H1 (cell line): ENCODE data around the gene FAM114A2. TPM values are rescaled to one million over a fixed set of nuclear protein-coding genes. Genes with fewer than 3 reads are reported as not detected.

Experiments
- CTCF ChIA-PET: fragments of 300-600 bp; sonication (Branson Sonifier 250); formaldehyde crosslinking; loops from one replicate; lab custom pipeline; 2021; ENCODE audit not compliant: partially characterized antibody; lab: Charles Lee
- POLR2A ChIA-PET: fragments of 300-600 bp; sonication (Branson Sonifier 250); formaldehyde crosslinking; loops from one replicate; lab custom pipeline; 2021; ENCODE audit warnings: inconsistent platforms; ENCODE audit not compliant: partially characterized antibody; lab: Charles Lee
- DNase-seq, 2 experiments: peaks; one replicate each; pipeline versions ENCODE4 v3.0.0 to v3.0.0-alpha.2; 2010 to 2022; ENCODE audit warnings: low spot score in 2 of 2, low read depth in 1 of 2, mixed read lengths in 1 of 2
- FAIRE-seq: peaks from 2 replicates; lab custom pipeline; 2011; peaks lifted over from hg19 to GRCh38; lab: Jason Lieb, UNC
- H2AFZ ChIP-seq: 2 replicates; pipeline ENCODE4 v1.8.1; 2012; ENCODE audit warnings: low read length, inconsistent platforms
- H2AK5ac ChIP-seq: 2 replicates; pipeline ENCODE4 v1.6.1; 2013; ENCODE audit warnings: low read depth, low read length
- H2BK120ac ChIP-seq: replicated peaks from 2 replicates; pipeline ENCODE3; 2013; ENCODE audit warnings: low read depth, low read length, inconsistent platforms
- H2BK12ac ChIP-seq: 2 replicates; pipeline ENCODE4 v1.6.1; 2013; ENCODE audit warnings: low read depth, low read length
- H2BK15ac ChIP-seq: 2 replicates; pipeline ENCODE4 v1.6.1; 2013; ENCODE audit warnings: low read length
- H2BK20ac ChIP-seq: 2 replicates; pipeline ENCODE4 v1.6.1; 2013; ENCODE audit warnings: low read length
- H2BK5ac ChIP-seq: 2 replicates; pipeline ENCODE4 v1.6.1; 2013; ENCODE audit warnings: low read depth, low read length
- H3K14ac ChIP-seq: 2 replicates; pipeline ENCODE4 v1.6.1; 2013; ENCODE audit warnings: inconsistent platforms; ENCODE audit not compliant: insufficient read length
- H3K18ac ChIP-seq: 2 replicates; pipeline ENCODE4 v1.6.1; 2013; ENCODE audit warnings: low read length; ENCODE audit errors: extremely low read depth
- H3K23ac ChIP-seq: 2 replicates; pipeline ENCODE4 v1.6.1; 2013; ENCODE audit warnings: inconsistent platforms; ENCODE audit not compliant: insufficient read length
- H3K23me2 ChIP-seq: 2 replicates; pipeline ENCODE4 v1.6.1; 2013; ENCODE audit warnings: low read depth, low read length
- H3K27ac ChIP-seq: 2 replicates; pipeline ENCODE4 v1.6.1; 2011; ENCODE audit warnings: low read depth, low read length, inconsistent platforms
- H3K27me3 ChIP-seq, 4 experiments: replicated peaks in 1 of 4; 1 replicate in 1 of 4; 2 replicates in 3 of 4; pipeline versions ENCODE4 v1.6.1 to v1.8.1; 2011 to 2013; ENCODE audit warnings: low read length in 3 of 4, mild to moderate bottlenecking in 3 of 4, inconsistent platforms in 2 of 4, mixed read lengths in 2 of 4, moderate library complexity in 1 of 4; ENCODE audit not compliant: control insufficient read depth in 3 of 4, insufficient read depth in 3 of 4; ENCODE audit errors: extremely low read depth in 1 of 4
- H3K36me3 ChIP-seq, 4 experiments: 2 replicates each; pipeline versions ENCODE4 v1.6.1 to v1.8.1; 2011 to 2013; ENCODE audit warnings: mild to moderate bottlenecking in 4 of 4, low read length in 3 of 4, moderate library complexity in 2 of 4, control low read depth in 1 of 4, inconsistent platforms in 1 of 4; ENCODE audit not compliant: insufficient read depth in 4 of 4, control insufficient read depth in 2 of 4
- H3K4ac ChIP-seq: replicated peaks from 2 replicates; pipeline ENCODE3; 2013; ENCODE audit warnings: low read length, low read depth, mixed read lengths, inconsistent platforms; ENCODE audit not compliant: insufficient read length
- H3K4me1 ChIP-seq, 4 experiments: replicated peaks in 1 of 4; 1 replicate in 1 of 4; 2 replicates in 3 of 4; pipeline versions ENCODE4 v1.6.1 to v1.8.1; 2011 to 2013; ENCODE audit warnings: low read length in 3 of 4, inconsistent platforms in 2 of 4, mixed read lengths in 1 of 4; ENCODE audit not compliant: insufficient read depth in 4 of 4, control insufficient read depth in 3 of 4
- H3K4me2 ChIP-seq, 2 experiments: 2 replicates each; pipeline versions ENCODE4 v1.6.1 to v1.8.1; 2011 to 2013; ENCODE audit warnings: low read depth in 2 of 2, low read length in 2 of 2, control low read depth in 1 of 2, inconsistent platforms in 1 of 2, mild to moderate bottlenecking in 1 of 2; ENCODE audit not compliant: insufficient read depth in 1 of 2
- H3K4me3 ChIP-seq, 4 experiments: fragments of 200-600, 300-600 bp in 1 of 4; sonication (generic), shearing (Covaris generic), sonication (Bioruptor Twin) in 1 of 4; 2 replicates each; pipeline versions ENCODE4 v1.5.1 to v1.8.1; 2011 to 2016; ENCODE audit warnings: low read length in 4 of 4, low read depth in 3 of 4, control low read depth in 2 of 4, inconsistent platforms in 2 of 4, mild to moderate bottlenecking in 2 of 4, mixed read lengths in 1 of 4, moderate library complexity in 1 of 4; ENCODE audit not compliant: insufficient read depth in 2 of 4; ENCODE audit errors: extremely low read depth in 1 of 4
- H3K56ac ChIP-seq: replicated peaks from 2 replicates; pipeline ENCODE3; 2013; ENCODE audit warnings: low read depth, mild to moderate bottlenecking, mixed read lengths, low read length, inconsistent platforms; ENCODE audit not compliant: insufficient read length
- H3K79me1 ChIP-seq: 2 replicates; pipeline ENCODE4 v1.6.1; 2013; ENCODE audit warnings: low read depth, low read length, control low read depth
- H3K79me2 ChIP-seq, 2 experiments: 2 replicates each; pipeline versions ENCODE4 v1.6.1 to v1.8.1; 2012 to 2013; ENCODE audit warnings: low read length in 2 of 2, mild to moderate bottlenecking in 2 of 2, inconsistent platforms in 1 of 2; ENCODE audit not compliant: insufficient read depth in 2 of 2, control insufficient read depth in 1 of 2
- H3K9ac ChIP-seq, 4 experiments: replicated peaks in 1 of 4; 1 replicate in 1 of 4; 2 replicates in 3 of 4; pipeline versions ENCODE4 v1.6.1 to v1.8.1; 2011 to 2013; ENCODE audit warnings: low read depth in 3 of 4, low read length in 3 of 4, control low read depth in 2 of 4, mild to moderate bottlenecking in 2 of 4, moderate library complexity in 2 of 4, inconsistent platforms in 1 of 4; ENCODE audit errors: extremely low read depth in 1 of 4
- H3K9me3 ChIP-seq, 2 experiments: 2 replicates each; pipeline versions ENCODE4 v1.6.1 to v1.8.1; 2012 to 2013; ENCODE audit warnings: mild to moderate bottlenecking in 2 of 2, moderate library complexity in 2 of 2, control low read depth in 1 of 2, inconsistent platforms in 1 of 2, low read depth in 1 of 2, low read length in 1 of 2, mixed read lengths in 1 of 2; ENCODE audit not compliant: insufficient read depth in 2 of 2
- H4K20me1 ChIP-seq, 2 experiments: replicated peaks in 1 of 2; 2 replicates each; pipeline versions ENCODE3 to v1.8.1; 2011 to 2013; ENCODE audit warnings: inconsistent platforms in 2 of 2, low read length in 2 of 2, mild to moderate bottlenecking in 1 of 2; ENCODE audit not compliant: insufficient read depth in 2 of 2, control insufficient read depth in 1 of 2
- H4K5ac ChIP-seq: 2 replicates; pipeline ENCODE4 v1.6.1; 2013; ENCODE audit warnings: low read length, low read depth, mixed read lengths, inconsistent platforms; ENCODE audit not compliant: insufficient read length
- H4K8ac ChIP-seq: 2 replicates; pipeline ENCODE4 v1.8.0; 2013; ENCODE audit warnings: mild to moderate bottlenecking, moderate library complexity, low read length, inconsistent platforms; ENCODE audit not compliant: insufficient read depth; ENCODE audit errors: extremely low read depth
- H4K91ac ChIP-seq: replicated peaks from 2 replicates; pipeline ENCODE3; 2013; ENCODE audit warnings: low read length, mixed read lengths, inconsistent platforms; ENCODE audit not compliant: insufficient read length
- BCL11A ChIP-seq, 2 experiments: IDR thresholded peaks; one replicate each; pipeline ENCODE4 v1.6.1; 2011; ENCODE audit warnings: low read depth in 2 of 2, low read length in 2 of 2, mild to moderate bottlenecking in 2 of 2
- CBX8 ChIP-seq: fragments of 300-800, 300-1000 bp; sonication (generic); IDR thresholded peaks from 2 replicates; pipeline ENCODE4 v1.7.1; 2016; ENCODE audit warnings: low read depth, low read length, borderline replicate concordance
- CREB1 ChIP-seq: IDR thresholded peaks from 2 replicates; pipeline ENCODE4 v1.6.1; 2012; ENCODE audit warnings: inconsistent platforms
- EGR1 ChIP-seq: IDR thresholded peaks from 2 replicates; pipeline ENCODE4 v1.6.1; 2011; ENCODE audit warnings: low read depth, low read length, borderline replicate concordance
- EZH2 ChIP-seq: fragments of 200-600 bp; sonication (generic); IDR thresholded peaks from 2 replicates; pipeline ENCODE4 v1.7.1; 2012; ENCODE audit warnings: low read depth, mild to moderate bottlenecking, moderate library complexity, low read length, inconsistent platforms; ENCODE audit not compliant: severe bottlenecking
- KDM1A ChIP-seq: fragments of 200-600, 300-600 bp; sonication (generic); IDR thresholded peaks from 2 replicates; pipeline ENCODE4 v1.7.1; 2016; ENCODE audit warnings: mild to moderate bottlenecking, low read length, borderline replicate concordance
- KDM4A ChIP-seq: IDR thresholded peaks from one replicate; pipeline ENCODE4 v1.7.1; 2012; ENCODE audit warnings: low read depth, mild to moderate bottlenecking, moderate library complexity, low read length, inconsistent platforms; ENCODE audit not compliant: severe bottlenecking
- KDM5A ChIP-seq: fragments of 200-600 bp; IDR thresholded peaks from 2 replicates; pipeline ENCODE4 v1.7.1; 2012; ENCODE audit warnings: mild to moderate bottlenecking, low read length, inconsistent platforms, mixed read lengths
- POLR2A ChIP-seq, 2 experiments: IDR thresholded peaks; 1 replicate in 1 of 2; 2 replicates in 1 of 2; pipeline ENCODE4 v1.6.1; 2011; ENCODE audit warnings: low read depth in 2 of 2, low read length in 2 of 2, mild to moderate bottlenecking in 2 of 2; ENCODE audit errors: control extremely low read depth in 1 of 2
- POLR2AphosphoS5 ChIP-seq: IDR thresholded peaks from 2 replicates; pipeline ENCODE4 v1.6.1; 2011; ENCODE audit warnings: low read depth, low read length
- SIRT6 ChIP-seq: IDR thresholded peaks from one replicate; pipeline ENCODE4 v1.7.1; 2012; ENCODE audit warnings: low read length, inconsistent platforms
- SIX5 ChIP-seq: IDR thresholded peaks from 2 replicates; pipeline ENCODE4 v1.6.1; 2011; ENCODE audit warnings: mild to moderate bottlenecking, low read depth, low read length
- SP1 ChIP-seq: IDR thresholded peaks from 2 replicates; pipeline ENCODE4 v1.6.1; 2011; ENCODE audit warnings: low read depth, low read length
- SP2 ChIP-seq: IDR thresholded peaks from 2 replicates; pipeline ENCODE4 v1.6.1; 2012; ENCODE audit warnings: mild to moderate bottlenecking, low read length, inconsistent platforms
- TCF12 ChIP-seq: IDR thresholded peaks from 2 replicates; pipeline ENCODE4 v1.6.1; 2011; ENCODE audit warnings: low read depth, mild to moderate bottlenecking, low read length
- WGBS, 2 experiments: shearing (Covaris generic) in 1 of 2; methylation state at CpG; one replicate each; pipeline versions ENCODE4 v1.1.6 to v1.1.7; 2013 to 2015; ENCODE audit warnings: low lambda C conversion rate in 2 of 2, mixed read lengths in 2 of 2, inconsistent platforms in 1 of 2, low coverage in 1 of 2, missing lambda C conversion rate in 1 of 2; ENCODE audit not compliant: insufficient replicate concordance in 2 of 2, insufficient coverage in 1 of 2, insufficient read length in 1 of 2; ENCODE audit errors: extremely low coverage in 1 of 2, missing lambda C conversion rate in 1 of 2; 5-methylcytosine and 5-hydroxymethylcytosine counted together
- polyA plus RNA-seq, 7 experiments: library from polyadenylated mRNA; depleted of rRNA in 3 of 7; stranded (reverse) in 5 of 7; unstranded in 2 of 7; fragments of >200 nt in 5 of 7; fragments of 200-250 nt in 2 of 7; gene quantifications; 1 replicate in 5 of 7; 2 replicates in 1 of 7; 4 replicates in 1 of 7; pipeline versions ENCODE4 v1.2.1 to v1.2.3, GENCODE V29; 2011 to 2013; ENCODE audit warnings: missing spikeins in 2 of 7, mixed read lengths in 2 of 7
- total RNA-seq: library from RNA; stranded (reverse); fragmentation: NEBNext Ultra II Directional; extraction: Animal tissue kit (Norgen Biotek cat#: 25700); gene quantifications from 2 replicates; pipeline ENCODE4 v1.2.1, GENCODE V29; 2021

Gene FAM114A2
- total and polyA plus RNA-seq, 2 of the 8 experiments (the other 6 are each of a cell fraction or from before 2014, with no cell fraction given): 3.8 to 9.2 TPM

DNA sequence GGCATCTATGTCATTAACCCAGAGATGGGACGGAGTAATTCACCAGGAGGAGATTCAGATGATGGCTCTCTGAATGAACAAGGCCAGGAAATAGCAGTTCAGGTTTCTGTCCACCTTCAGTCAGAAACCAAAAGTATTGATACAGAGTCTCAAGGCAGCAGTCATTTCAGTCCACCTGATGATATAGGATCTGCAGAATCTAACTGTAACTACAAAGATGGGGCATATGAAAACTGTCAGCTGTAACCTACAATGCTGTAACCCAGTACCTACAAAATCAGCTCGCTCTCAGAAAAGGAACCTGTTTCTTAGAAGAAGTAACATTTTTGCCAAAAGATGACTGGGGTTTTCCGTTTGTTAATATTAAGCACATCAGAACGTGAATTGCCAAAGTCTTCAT lies 14.8 kb upstream of the FAM114A2 start:
- no peak overlapping the region for H3K18ac ChIP-seq
- WGBS, 2 experiments: 86% methylated on average over 4 of the region's 4 CpGs; no CpG with 5 or more reads in 1 of the 2 experiments

More for the DNA sequence above, 14.8 kb upstream of the FAM114A2 start:
- peaks cover 0 to 8% (median 0%) of the 10 kb centered on the region in 4 experiments; a peak in 1 of 7 replicates for H3K4me1 ChIP-seq
- H3K56ac ChIP-seq: no peak overlapping the region
- no peak overlapping the region for H3K4ac ChIP-seq
- H3K14ac ChIP-seq: no peak overlapping the region
- DNase-seq (no peak), FAIRE-seq (no peak)
- H2BK120ac ChIP-seq: no peak overlapping the region
- H2BK5ac ChIP-seq: no peak overlapping the region
- H3K9me3 ChIP-seq: no peaks in the 10 kb centered on the region
- H2AFZ ChIP-seq: no peak overlapping the region
- H2BK12ac ChIP-seq: no peak overlapping the region
- no peaks in the 10 kb centered on the region for H3K23me2 ChIP-seq
- H4K91ac ChIP-seq: no peak overlapping the region
- no peak overlapping the region for H2BK15ac ChIP-seq
- no peak overlapping the region for H2BK20ac ChIP-seq
- no peaks in the 10 kb centered on the region for H3K79me2 ChIP-seq
- no peak overlapping the region for H3K9ac ChIP-seq
- no peak overlapping the region for H4K5ac ChIP-seq
- H3K36me3 ChIP-seq: peaks cover 0 to 17% (median under 1%) of the 10 kb centered on the region in 4 experiments; a peak in 7 of 8 replicates
- no peak overlapping the region for H3K4me3 ChIP-seq
- H3K27ac ChIP-seq: no peak overlapping the region
- TF ChIP-seq SIRT6: no peak
- no peak for TF ChIP-seq POLR2A (IDR thresholded peaks at IDR 0.05; ENCODE audit: control extremely low read depth in 1 of 2, low read depth in 2 of 2, low read length in 2 of 2)
- no peak for TF ChIP-seq POLR2AphosphoS5
- no peak for TF ChIP-seq SP2
- TF ChIP-seq BCL11A (IDR thresholded peaks at IDR 0.05; ENCODE audit: low read depth in 2 of 2, low read length in 2 of 2): no peak
- TF ChIP-seq KDM5A: no peak
- no peak for TF ChIP-seq CBX8
- TF ChIP-seq KDM4A: no peak
- TF ChIP-seq CREB1: no peak
- no peak for TF ChIP-seq TCF12
- TF ChIP-seq KDM1A: no peak
- no peak for TF ChIP-seq EGR1
- no peak for TF ChIP-seq EZH2
- TF ChIP-seq SIX5: no peak
- TF ChIP-seq SP1: no peak
- no peak overlapping the region for H4K8ac ChIP-seq
- CTCF ChIA-PET: interaction anchor here (1.3 to 1.4 kb wide), 2 partner anchors 11 to 19 kb away, joined by 3 read pairs; no protein-coding TSS in a partner anchor
- POLR2A ChIA-PET: interaction anchor here (0.6 to 0.7 kb wide), 2 partner anchors 36 to 150 kb away, joined by 3 read pairs; no protein-coding TSS in a partner anchor
- peaks cover 3 to 5% of the 10 kb centered on the region in 2 experiments for H4K20me1 ChIP-seq
- no peak overlapping the region for H2AK5ac ChIP-seq
- no peak overlapping the region for H3K4me2 ChIP-seq
- H3K27me3 ChIP-seq: no peaks in the 10 kb centered on the region
- H3K79me1 ChIP-seq: no peaks in the 10 kb centered on the region; the same call in 1 of the 2 replicates
- no peak overlapping the region for H3K23ac ChIP-seq
